ENCODE results near the gene CAP2. TPM values are rescaled to one million over a fixed set of nuclear protein-coding genes. Genes with fewer than 3 reads are reported as not detected.

Gene CAP2, protein sequence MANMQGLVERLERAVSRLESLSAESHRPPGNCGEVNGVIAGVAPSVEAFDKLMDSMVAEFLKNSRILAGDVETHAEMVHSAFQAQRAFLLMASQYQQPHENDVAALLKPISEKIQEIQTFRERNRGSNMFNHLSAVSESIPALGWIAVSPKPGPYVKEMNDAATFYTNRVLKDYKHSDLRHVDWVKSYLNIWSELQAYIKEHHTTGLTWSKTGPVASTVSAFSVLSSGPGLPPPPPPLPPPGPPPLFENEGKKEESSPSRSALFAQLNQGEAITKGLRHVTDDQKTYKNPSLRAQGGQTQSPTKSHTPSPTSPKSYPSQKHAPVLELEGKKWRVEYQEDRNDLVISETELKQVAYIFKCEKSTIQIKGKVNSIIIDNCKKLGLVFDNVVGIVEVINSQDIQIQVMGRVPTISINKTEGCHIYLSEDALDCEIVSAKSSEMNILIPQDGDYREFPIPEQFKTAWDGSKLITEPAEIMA
- total RNA-seq (2021; ENCODE audit: unreplicated experiment): 37.0 TPM
- polyA plus RNA-seq (2012; ENCODE audit: insufficient read length): 46.3 TPM
- percentile 78 among the genes with signal in this experiment for Bru-seq, nascent RNA
- percentile 69 among the genes with signal in this experiment for BruChase-seq, experiment 1, labeled RNA remaining after a 2-hour chase
- BruChase-seq, experiment 2, labeled RNA remaining after a 6-hour chase: percentile 72 among the genes with signal in this experiment
- long read RNA-seq, transcript CAP2-203 (11 exons, 1,404 nt): minor isoform, 6 of 82 reads
- long read RNA-seq, transcript CAP2-201 (13 exons, 3,316 nt): major isoform, 39 of 82 reads
- long read RNA-seq, partial matches to known transcripts: 9 of 82 reads
- long read RNA-seq, other reads (novel, unspliced or antisense): 25 of 82 reads

- H3K4me1 ChIP-seq (ENCODE audit: control insufficient read depth, insufficient read depth, low read length): peaks cover 14% of the 10 kb centered on the region; the same call in 1 of the 2 replicates
- peak within 1 kb of the TSS; percentile 96 for H3K27ac ChIP-seq (ENCODE audit: low read length)
- peak within 1 kb of the TSS; percentile 70 to 75 for H3K4me3 ChIP-seq (ENCODE audit: low read depth in 2 of 2, low read length in 2 of 2)
- H3K36me3 ChIP-seq (ENCODE audit: control insufficient read depth, insufficient read depth, low read length): no peaks in the 10 kb centered on the region
- DNase-seq (ENCODE audit: low read depth, low spot score): no peak
- H3K9me3 ChIP-seq (ENCODE audit: control insufficient read depth, insufficient read depth, low read depth, low read length): no peaks in the 10 kb centered on the region
- intact Hi-C loops (cut with micrococcal nuclease; ENCODE audit: unreplicated experiment) (loop anchor here (10.0 kb wide), 2 partner anchors 108 to 192 kb away; partner anchors contain the start of gene RBM24), in situ Hi-C loops (cut with HindIII; ENCODE audit: low pct_unique_long_range_greater_than_20kb, low sequenced_read_pairs) (no loop called here)
- peak; percentile 96 for ATAC-seq
- TF ChIP-seq REST (IDR thresholded peaks at IDR 0.05; ENCODE audit: insufficient read depth in 1 of 2, low read depth in 2 of 2, low read length in 1 of 2): no peak
- BruUV-seq (replicated peaks): no TSS peak
- ChIA-PET POLR2A (interaction anchor here (0.6 to 0.7 kb wide), 3 partner anchors 59 to 231 kb away, joined by 3 to 12 read pairs (median 4); no protein-coding TSS in a partner anchor), CTCF (interaction anchor here (0.6 kb wide), 1 partner anchor 126 kb away, joined by 4 read pairs; no protein-coding TSS in a partner anchor)
- no peaks in the 10 kb centered on the region for H3K27me3 ChIP-seq (ENCODE audit: control insufficient read depth, insufficient read depth, low read length)
Measured at GRCh38 chr6:17392978-17393891, at the start of gene CAP2. TSS of gene CAP2 (plus strand) at chr6:17393595. CDS start at chr6:17421556, 27,961 bp downstream.

DNA sequence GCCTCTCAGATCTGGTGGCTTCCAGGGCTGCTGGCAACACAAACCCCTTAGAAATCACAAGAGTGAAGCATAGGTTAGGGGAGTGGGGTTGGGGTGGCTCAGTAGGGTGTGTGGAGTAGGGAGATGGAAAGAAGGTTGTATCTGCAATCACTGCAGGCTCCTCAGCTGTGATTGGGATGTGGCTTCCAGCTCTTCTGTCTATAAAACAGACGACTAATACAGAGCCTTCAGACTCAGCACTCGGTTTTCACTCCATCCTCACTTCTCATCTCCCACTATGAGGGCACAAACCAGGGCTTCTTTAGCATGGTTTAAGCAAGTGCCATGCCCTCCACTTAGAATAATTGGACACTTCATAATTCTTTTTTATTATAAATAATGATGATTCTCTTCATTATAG, 46.4 kb upstream of the CAP2 start:
- Histone ChIP-seq H3K27ac (ENCODE audit: low read length) (no peak overlapping the region), H3K4me1 (ENCODE audit: control insufficient read depth, insufficient read depth, low read length) (no peaks in the 10 kb centered on the region), H3K36me3 (ENCODE audit: control insufficient read depth, insufficient read depth, low read length) (no peaks in the 10 kb centered on the region), H3K9me3 (ENCODE audit: control insufficient read depth, insufficient read depth, low read depth, low read length) (no peaks in the 10 kb centered on the region), H3K27me3 (ENCODE audit: control insufficient read depth, insufficient read depth, low read length) (no peaks in the 10 kb centered on the region), H3K4me3 (ENCODE audit: low read depth in 2 of 2, low read length in 2 of 2) (no peak overlapping the region)
- ATAC-seq: no peak
- ChIA-PET CTCF (interaction anchor here (0.9 kb wide), 1 partner anchor 29 kb away, joined by 4 read pairs; no protein-coding TSS in a partner anchor), POLR2A (no interaction called here)
- TF ChIP-seq POLR2AphosphoS5 (IDR thresholded peaks at IDR 0.05; ENCODE audit: low read depth, low read length) (no peak), CTCF (IDR thresholded peaks at IDR 0.05) (no peak), SIN3A (IDR thresholded peaks at IDR 0.05; ENCODE audit: borderline replicate concordance, insufficient read depth, low read depth, low read length) (no peak), TCF7L2 (IDR thresholded peaks at IDR 0.05; ENCODE audit: low read depth, low read length) (no peak), REST (IDR thresholded peaks at IDR 0.05; ENCODE audit: insufficient read depth in 1 of 2, low read depth in 2 of 2, low read length in 1 of 2) (no peak)
- DNase-seq (ENCODE audit: low read depth, low spot score): no peak
- in situ Hi-C loops (cut with HindIII; ENCODE audit: low pct_unique_long_range_greater_than_20kb, low sequenced_read_pairs) (no loop called here), intact Hi-C loops (cut with micrococcal nuclease; ENCODE audit: unreplicated experiment) (no loop called here)
- no TSS peak for BruUV-seq (replicated peaks)
